ENCODE data around the gene NGDN. TPM values are rescaled to one million over a fixed set of nuclear protein-coding genes. Genes with fewer than 3 reads are reported as not detected.

The NGDN gene
- total RNA-seq, 4 donors from 2014 or later: 34.0 to 41.7 (median 37.3) TPM

DNA sequence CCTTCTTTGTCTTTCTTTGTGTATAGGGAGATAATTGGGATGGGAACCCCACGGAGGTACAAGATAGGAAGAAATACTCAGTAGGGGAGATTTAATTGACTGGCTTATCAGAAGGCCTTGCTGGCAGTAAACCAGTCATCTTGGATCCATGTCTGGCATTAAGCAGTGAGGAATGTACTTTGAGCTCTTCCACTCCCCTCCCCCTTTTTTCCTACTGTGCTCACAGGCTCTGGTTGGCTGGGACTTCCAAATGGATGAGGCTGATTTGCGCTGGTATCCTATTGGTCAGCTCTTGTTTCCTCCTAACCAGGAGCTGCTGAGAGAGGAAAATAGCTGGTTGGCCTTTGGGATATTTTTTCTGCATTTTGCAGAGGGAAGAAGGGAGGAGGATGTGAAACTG lies 24.7 kb downstream of the NGDN start:
- WGBS, 2 donors: 69 to 75% methylated on average over 2 of the region's 2 CpGs
- H3K4me3 ChIP-seq (ENCODE audit: low read depth, poor library complexity, severe bottlenecking): no peak overlapping the region
- TF ChIP-seq POLR2A (IDR thresholded peaks at IDR 0.05): no peak
- TF ChIP-seq, protein P1, sequence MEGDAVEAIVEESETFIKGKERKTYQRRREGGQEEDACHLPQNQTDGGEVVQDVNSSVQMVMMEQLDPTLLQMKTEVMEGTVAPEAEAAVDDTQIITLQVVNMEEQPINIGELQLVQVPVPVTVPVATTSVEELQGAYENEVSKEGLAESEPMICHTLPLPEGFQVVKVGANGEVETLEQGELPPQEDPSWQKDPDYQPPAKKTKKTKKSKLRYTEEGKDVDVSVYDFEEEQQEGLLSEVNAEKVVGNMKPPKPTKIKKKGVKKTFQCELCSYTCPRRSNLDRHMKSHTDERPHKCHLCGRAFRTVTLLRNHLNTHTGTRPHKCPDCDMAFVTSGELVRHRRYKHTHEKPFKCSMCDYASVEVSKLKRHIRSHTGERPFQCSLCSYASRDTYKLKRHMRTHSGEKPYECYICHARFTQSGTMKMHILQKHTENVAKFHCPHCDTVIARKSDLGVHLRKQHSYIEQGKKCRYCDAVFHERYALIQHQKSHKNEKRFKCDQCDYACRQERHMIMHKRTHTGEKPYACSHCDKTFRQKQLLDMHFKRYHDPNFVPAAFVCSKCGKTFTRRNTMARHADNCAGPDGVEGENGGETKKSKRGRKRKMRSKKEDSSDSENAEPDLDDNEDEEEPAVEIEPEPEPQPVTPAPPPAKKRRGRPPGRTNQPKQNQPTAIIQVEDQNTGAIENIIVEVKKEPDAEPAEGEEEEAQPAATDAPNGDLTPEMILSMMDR (IDR thresholded peaks at IDR 0.05): no peak
- DNase-seq (ENCODE audit: low spot score in 2 of 2): no peak
- intact Hi-C loops (cut with DNase I; ENCODE audit: low total_unique reads): no loop called here

- no peak for TF ChIP-seq POLR2A (IDR thresholded peaks at IDR 0.05)
- TF ChIP-seq, protein P1 (IDR thresholded peaks at IDR 0.05): no peak
- DNase-seq (ENCODE audit: low spot score in 2 of 2): no peak
- intact Hi-C loops (cut with DNase I; ENCODE audit: low total_unique reads): no loop called here
- no peak overlapping the region for H3K4me3 ChIP-seq (ENCODE audit: low read depth, poor library complexity, severe bottlenecking)
- 37 to 46% methylated on average over 13 of the region's 13 CpGs for WGBS, 2 donors
Measured at GRCh38 chr14:23512156-23512555, 42.7 kb downstream of the NGDN start.

DNA sequence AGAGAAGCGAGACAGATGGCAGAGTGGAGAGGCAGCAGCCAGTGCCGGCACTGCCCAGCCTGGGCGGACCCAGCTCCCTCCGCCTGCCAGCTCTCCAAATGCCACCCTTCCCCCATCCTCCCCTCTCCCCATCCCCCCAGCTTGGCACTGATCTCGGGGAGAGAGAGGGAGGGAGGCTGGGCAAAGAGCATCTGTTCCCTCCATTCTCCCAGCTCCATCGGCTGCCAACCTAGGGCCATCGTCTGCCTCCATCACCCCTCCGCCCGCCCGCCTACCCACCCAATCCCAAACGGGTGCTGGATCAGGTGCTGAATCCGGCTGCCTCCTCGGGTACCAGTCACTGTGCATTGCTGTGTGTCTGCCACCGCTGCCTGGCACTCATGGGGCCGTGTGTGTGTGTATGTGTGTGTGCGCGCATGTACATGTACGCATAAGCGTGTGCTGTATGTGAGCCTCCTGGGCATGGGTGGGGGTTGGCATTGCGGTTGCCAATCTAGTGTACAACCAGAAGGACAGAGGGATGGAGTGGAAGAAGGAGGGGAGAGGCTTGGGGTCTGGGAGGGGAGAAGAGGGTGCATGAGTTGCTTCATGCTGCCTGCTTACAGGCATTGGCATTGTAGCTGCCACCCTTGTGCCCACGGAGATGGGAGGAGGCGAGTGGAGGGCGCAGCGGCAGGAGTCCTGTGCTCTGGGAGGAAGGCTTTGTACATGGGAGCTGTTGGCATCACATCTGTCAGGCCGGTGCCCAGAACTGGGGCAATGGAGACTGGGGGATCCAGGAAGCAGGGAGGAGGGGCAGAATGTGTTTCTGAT lies 43.7 kb downstream of the NGDN start:
- no peak for DNase-seq (ENCODE audit: low spot score in 2 of 2)
- H3K4me3 ChIP-seq (ENCODE audit: low read depth, poor library complexity, severe bottlenecking): no peak overlapping the region
- intact Hi-C loops (cut with DNase I; ENCODE audit: low total_unique reads): no loop called here
- WGBS, 2 donors: 62 to 67% methylated on average over 24 to 25 of the region's 25 CpGs
- TF ChIP-seq POLR2A (IDR thresholded peaks at IDR 0.05): no peak
- TF ChIP-seq, protein P1 (IDR thresholded peaks at IDR 0.05): no peak

- WGBS, 2 donors: 46 to 61% methylated on average over 8 of the region's 8 CpGs
- intact Hi-C loops (cut with DNase I; ENCODE audit: low total_unique reads): no loop called here
- no peak for DNase-seq (ENCODE audit: low spot score in 2 of 2)
- H3K4me3 ChIP-seq (ENCODE audit: low read depth, poor library complexity, severe bottlenecking): no peak overlapping the region
- TF ChIP-seq POLR2A (IDR thresholded peaks at IDR 0.05): no peak
- TF ChIP-seq, protein P1 (IDR thresholded peaks at IDR 0.05): no peak
Measured at GRCh38 chr14:23513818-23514643, 44.5 kb downstream of the NGDN start.

- no peak for DNase-seq (ENCODE audit: low spot score in 2 of 2)
- intact Hi-C loops (cut with DNase I; ENCODE audit: low total_unique reads): no loop called here
- WGBS, 2 donors: 46 to 60% methylated on average over 3 of the region's 3 CpGs
- H3K4me3 ChIP-seq (ENCODE audit: low read depth, poor library complexity, severe bottlenecking): no peak overlapping the region
- no peak for TF ChIP-seq POLR2A (IDR thresholded peaks at IDR 0.05)
- TF ChIP-seq, protein P1 (IDR thresholded peaks at IDR 0.05): no peak
Measured at GRCh38 chr14:23514644-23514957, 45.1 kb downstream of the NGDN start.

Data from lower leg skin (tissue), 4 donors.